HG03469 (cell line): ENCODE data around the gene USP5.

Experiments
- ATAC-seq: cut with Tn5 transposase; IDR thresholded peaks from one replicate; pipeline ENCODE4 v1.9.1; 2021; ENCODE audit warnings: mild to moderate bottlenecking, moderate library complexity, moderate number of reproducible peaks; ENCODE audit not compliant: unreplicated experiment

The USP5 gene

GRCh38 chr12:6909421-6910145 lies 57.6 kb downstream of the USP5 start:
- no peak for ATAC-seq

GRCh38 chr12:6912164-6912935 lies 60.4 kb downstream of the USP5 start:
- no peak for ATAC-seq

GRCh38 chr12:6914246-6914946 lies 62.4 kb downstream of the USP5 start, which contains the start of gene ENO2:
ENO2 (plus strand) TSS chr12:6914580; CDS start chr12:6915833, 1,253 bp downstream.
- no peak for ATAC-seq

GRCh38 chr12:6914947-6915788 lies 63.2 kb downstream of the USP5 start:
- ATAC-seq, result no peak

GRCh38 chr12:6915789-6916285 lies 63.9 kb downstream of the USP5 start:
- no peak for ATAC-seq
